NCI-H128 (cell line): ENCODE measurements around the gene OOEP.
"Not testable (repeated sequence)": the region's sequence is repeated elsewhere in the genome, so short reads cannot be mapped to it uniquely, and the experiment has no call there.

Source experiments
- DNase-seq: peaks from one replicate; lab custom pipeline; 2025; ENCODE audit not compliant: unreplicated experiment; lab: John Stamatoyannopoulos, UW

Gene OOEP

DNA sequence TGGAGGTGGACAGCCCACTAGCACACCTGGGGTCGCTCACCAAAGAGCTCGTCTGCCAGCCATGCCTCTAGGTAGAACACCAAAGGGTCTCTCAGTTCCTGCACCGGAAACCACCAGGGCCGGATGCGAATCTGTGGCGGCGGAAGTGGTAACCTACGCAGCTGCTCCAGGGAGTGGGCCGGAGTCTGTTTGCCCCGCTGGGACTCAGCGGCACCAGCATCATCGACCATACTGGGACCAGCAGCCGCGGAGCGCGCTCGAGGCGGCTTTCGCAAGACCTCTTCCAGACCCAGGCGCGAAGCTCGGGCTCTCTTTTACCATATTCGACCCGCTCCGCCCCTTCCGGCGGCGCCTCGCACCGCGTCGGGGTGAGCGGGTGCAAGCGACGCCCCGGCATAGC lies at the start of gene OOEP:
Gene OOEP, minus strand, starts transcription at position 335 of the 400 bp plus-strand sequence. Its CDS starts 105 bp downstream, at position 230.
- no peak for DNase-seq

GRCh38 chr6:73418081-73418741 lies 48.5 kb upstream of the OOEP start:
- no peak for DNase-seq

DNA sequence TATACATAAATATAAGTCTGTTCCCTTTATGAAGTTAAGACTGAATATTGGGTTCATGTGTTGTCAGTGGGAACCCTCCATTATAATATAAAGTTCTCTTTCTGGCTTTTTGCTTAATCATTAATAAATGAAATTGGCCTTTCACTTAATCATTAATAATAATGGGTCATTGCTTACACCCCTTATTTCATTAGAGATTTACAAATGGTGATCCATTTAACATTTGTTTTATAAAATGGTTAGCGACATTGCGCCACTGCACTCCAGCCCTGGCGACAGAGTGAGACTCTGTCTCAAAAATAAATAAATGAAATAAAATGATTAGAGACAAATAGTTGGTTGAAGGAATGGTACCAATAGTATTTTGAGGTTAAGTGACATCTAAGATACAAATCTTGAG lies 43.4 kb upstream of the OOEP start:
- no peak for DNase-seq

DNA sequence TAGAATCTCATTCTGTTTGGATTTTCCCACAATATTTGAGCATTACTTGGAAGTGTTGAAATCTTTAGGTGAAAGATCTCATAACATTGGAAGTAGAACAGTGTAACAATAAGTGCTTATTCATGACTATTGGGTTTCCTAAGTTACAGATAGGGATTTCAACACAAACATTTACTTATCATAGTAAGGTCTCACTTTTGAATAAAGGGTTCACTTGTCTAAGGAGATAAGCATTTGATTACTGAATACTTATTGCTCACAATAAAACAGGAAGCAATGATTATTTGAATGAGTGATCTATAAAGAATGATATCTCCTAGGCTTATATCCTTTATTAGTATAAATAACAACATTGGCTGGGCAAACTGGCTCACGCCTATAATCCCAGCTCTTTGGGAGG lies 39.7 kb upstream of the OOEP start:
- no peak for DNase-seq

GRCh38 chr6:73400656-73401055 lies 31.0 kb upstream of the OOEP start:
- DNase-seq: no peak

- no peak for DNase-seq
These were observed 26.2 kb upstream of the OOEP start for GRCh38 chr6:73395875-73396274.

DNA sequence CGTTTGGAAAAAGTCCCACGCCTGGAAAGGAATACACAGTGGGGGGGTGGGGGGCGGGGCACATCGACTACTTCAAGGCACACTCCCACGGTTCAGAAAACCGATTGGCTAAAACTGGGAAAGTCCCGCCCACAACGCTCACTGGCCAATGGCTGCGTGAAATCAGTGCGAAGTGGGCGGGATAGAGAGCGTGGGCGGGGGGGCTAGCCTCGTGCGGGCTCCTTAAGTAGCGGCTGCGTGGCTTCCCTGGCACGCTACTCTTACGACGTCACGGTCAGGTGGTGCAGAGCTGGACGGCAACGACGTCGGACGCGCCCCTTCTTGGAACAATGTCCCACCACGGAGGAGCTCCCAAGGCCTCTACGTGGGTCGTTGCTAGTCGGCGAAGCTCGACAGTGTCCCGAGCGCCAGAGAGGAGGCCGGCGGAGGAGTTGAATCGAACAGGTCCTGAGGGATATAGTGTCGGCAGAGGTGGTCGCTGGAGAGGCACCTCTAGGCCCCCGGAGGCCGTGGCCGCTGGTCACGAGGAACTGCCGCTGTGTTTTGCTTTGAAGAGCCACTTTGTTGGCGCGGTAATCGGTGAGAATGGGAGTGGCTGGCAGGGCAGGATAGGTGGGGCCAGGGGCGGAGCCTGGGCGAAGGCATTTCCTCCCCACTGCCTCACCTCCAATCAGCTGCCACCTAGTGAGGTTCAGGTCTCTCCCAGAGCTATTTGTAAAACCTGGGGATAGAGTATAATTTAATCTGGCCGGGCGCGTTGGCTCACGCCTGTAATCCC lies 25.1 kb upstream of the OOEP start, which contains the start of gene DDX43:
Gene DDX43, plus strand, starts transcription at position 252 of the 778 bp plus-strand sequence. Its CDS starts 78 bp downstream, at position 330.
- DNase-seq: no peak

DNA sequence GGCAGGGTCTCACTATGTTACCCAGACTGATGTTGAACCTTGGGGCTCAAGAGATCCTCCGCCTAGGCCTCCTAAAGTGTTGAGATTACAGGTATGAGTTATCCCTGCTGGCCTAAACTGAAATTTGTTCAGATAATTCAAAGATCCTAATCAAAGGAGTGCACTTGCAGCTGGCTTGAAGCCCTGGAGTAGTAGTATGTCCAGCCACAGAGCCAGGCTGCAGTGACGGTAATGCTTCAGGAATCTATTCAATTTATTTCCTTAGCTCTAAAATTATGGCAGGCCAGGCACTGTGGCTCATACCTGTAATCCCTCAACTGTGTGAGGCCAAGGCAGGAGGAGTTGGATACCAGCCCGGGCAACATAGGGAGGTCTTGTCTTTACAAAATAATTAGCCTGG lies 23.6 kb upstream of the OOEP start:
- DNase-seq: no peak

DNA sequence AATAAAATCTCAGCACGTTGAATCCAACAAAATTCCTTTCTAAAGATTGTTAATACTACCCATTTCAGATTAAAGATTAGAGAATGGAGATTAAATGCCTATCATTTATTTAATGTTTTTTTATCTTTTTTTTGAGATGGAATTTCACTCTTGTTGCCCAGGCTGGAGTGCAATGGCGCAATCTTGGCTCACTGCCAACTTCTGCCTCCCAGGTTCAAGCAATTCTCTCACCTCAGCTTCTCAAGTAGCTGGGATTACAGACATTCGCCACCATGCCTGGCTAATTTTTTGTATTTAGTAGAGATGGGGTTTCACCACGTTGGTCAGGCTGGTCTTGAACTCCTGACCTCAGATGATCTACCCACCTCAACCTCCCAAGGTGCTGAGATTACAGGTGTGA lies 22.5 kb upstream of the OOEP start:
- DNase-seq: not testable (repeated sequence)

GRCh38 chr6:73391675-73392074 lies 22.0 kb upstream of the OOEP start:
- no peak for DNase-seq

GRCh38 chr6:73389854-73390253 lies 20.2 kb upstream of the OOEP start:
- no peak for DNase-seq

GRCh38 chr6:73388800-73389512 lies 19.3 kb upstream of the OOEP start:
- no peak for DNase-seq

DNA sequence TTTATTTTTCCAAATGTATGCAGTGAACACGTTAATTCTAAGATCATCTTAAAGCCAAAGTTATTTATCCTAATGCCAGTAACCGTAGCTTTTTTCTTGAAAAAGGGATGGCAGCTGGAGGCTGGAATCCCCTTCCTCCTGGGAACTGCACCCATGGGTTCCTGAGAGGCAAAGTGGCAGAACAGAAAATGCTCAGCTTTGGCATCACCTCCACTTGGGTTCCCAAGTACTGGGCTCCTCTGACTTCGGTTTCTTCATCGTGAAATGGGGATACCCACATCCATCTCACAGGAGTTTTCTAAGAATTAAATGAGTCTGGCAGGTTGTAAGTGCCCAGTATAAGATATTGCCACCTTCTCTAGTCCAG lies 18.7 kb upstream of the OOEP start:
- DNase-seq: no peak

DNA sequence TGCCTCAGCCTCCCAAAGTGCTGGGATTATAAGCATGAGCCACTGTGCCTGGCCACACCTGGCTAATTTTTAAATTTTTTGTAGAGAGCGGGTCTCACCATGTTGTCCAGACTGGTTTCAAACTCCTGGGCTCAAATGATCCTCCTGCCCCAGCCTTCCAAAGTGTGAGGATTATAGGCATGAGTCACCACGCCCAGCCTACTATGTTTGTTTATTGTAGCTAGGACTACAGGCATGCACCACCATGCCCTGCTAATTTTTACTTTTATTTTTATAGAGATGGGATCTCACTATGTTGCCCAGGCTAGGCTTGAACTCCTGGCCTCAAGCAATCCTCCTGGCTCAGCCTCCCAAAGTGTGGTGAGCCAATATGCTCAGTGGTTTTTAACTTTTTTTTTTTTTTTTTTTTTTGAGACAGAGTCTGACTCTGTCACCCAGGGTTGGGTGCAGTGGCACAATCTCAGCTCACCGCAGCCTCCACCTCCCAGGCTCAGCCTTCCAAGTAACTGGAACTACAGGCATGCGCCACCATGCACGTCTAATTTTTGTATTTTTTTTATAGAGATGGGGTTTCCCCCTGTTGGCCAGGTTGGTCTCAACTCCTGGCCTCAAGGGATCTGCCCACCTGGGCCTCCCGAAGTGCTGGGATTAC lies 12.9 kb upstream of the OOEP start:
- no peak for DNase-seq

- not testable (repeated sequence) for DNase-seq
These were observed 11.8 kb upstream of the OOEP start for GRCh38 chr6:73381531-73381930.

DNA sequence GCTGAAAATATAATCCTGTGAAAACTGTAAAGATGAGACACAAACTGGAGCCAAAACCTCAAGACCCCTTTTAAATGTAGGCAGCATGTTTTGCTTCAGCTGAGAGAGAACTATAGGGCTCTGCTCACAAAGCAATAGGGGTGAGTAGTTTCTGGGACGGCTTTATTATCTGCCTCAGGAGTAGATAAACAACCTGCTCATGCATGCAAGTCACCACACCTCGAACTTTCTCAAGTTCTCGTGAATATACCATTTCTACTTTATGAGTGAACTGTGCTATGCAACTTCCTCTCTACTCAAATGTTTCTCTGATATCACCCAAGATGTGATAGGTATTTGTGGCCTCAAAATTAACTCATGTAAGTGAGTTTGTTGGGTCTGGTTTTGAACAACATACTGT lies 7.5 kb upstream of the OOEP start:
- DNase-seq: no peak

DNA sequence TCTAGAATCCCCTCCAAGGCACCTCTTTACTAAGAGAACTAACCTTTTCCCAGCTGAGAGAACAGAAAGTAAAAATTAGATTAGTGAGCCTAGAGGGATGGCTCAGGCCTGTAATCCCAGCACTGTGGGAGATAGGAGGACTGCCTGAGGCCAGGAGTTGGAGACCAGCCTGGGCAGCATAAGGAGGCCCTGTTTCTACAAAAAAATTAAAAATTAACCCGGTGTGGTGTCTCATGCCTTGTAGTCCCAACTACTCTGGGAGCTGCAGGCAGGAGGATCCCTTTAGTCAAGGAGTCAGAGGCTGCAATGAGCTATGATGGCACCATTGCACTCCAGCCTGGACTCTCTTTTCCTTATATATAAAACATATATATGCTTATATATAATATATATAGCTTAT lies 5.5 kb upstream of the OOEP start:
- no peak for DNase-seq

DNA sequence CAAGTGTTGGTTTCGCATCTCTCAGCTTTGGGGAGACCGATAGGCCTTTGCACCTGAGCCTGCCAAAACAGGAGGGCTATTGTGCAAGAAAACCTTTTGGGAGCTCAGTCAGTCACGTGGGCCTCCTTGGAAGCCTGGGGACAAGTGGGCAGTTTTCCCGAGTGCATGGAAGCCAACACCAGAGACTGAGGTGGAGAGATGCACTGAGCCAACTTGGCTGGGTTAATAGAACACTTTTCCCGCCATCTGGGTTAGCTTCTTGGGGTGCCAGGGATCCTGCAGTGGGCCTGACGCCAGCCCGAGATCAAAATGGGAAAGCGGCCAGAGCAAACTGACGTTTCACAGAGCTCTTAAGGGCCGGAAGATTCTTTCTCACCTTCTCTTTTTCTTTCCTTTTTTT lies 2.8 kb upstream of the OOEP start:
- DNase-seq: no peak

DNA sequence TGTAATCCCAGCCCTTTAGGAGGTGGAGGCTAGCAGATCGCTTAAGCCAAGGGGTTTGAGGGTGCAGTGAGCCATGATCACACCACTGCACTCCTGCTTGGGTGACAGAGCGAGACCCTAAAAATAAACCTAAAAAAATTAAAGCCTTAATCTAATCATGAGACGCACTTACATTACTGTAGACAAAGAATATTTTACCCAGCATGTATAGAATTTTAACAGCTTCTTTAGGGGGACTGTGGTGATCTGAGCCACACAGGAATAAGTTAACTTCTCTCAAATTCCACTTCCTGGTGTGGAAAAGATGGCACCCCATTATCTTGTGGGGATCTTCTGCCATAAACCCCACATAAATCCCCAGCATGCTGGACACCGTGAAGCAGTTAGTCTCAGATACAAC lies 2.3 kb upstream of the OOEP start:
- no peak for DNase-seq

GRCh38 chr6:73369157-73369556 lies 540 bp downstream of the OOEP start:
- DNase-seq: no peak

- no peak for DNase-seq
These were observed 1.0 kb downstream of the OOEP start for GRCh38 chr6:73368675-73369074.
